ENCODE results near the gene KLRC3. TPM values are rescaled to one million over a fixed set of nuclear protein-coding genes. Genes with fewer than 3 reads are reported as not detected.
"Not testable (repeated sequence)": the region's sequence is repeated elsewhere in the genome, so short reads cannot be mapped to it uniquely, and the experiment has no call there.

KLRC3 gene
- polyA plus RNA-seq, 1 donor, result 0.72 TPM

DNA sequence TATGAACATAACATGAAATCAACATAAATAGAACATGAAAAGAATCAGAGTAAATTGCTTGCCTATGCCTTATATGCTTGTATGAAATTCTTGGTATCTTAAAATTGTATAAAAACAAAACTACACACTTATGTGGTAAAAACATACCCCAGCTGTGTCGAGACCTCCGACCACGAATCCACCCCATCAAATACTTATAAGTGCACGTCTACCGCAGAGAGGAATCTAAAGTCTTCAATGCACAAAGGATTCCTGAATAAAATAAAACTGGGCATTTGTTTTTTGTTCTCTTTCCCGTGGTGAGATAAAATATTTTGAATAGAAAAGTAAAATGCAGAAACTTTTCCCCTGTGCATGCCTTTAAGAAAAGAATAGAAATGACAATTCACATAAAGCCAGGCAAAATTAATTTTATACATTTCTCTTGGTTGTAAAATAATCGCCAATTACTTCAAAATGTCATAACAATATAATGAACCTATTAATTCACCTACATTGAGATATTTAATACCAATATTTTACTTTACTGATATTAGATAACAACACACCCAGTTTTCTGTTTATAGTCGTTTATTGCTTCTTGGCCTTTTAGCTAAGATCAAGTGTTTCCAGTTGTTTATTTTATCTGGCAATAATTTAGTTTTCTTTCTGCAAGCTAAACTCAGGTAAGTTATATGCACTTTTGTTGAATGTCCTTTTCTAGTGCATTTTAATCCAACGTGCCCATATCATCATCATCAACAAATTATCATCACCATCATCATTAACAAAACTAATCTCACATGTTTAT, 31.6 kb downstream of the KLRC3 start:
- Histone ChIP-seq H3K4me3 (ENCODE audit: low read length) (no peak overlapping the region), H3K27me3 (ENCODE audit: control insufficient read depth, insufficient read depth, low read length) (no peaks in the 10 kb centered on the region), H3K27ac (ENCODE audit: low read length) (no peak overlapping the region), H3K4me1 (ENCODE audit: control insufficient read depth, insufficient read depth, low read length) (no peaks in the 10 kb centered on the region), H3K36me3 (ENCODE audit: control insufficient read depth, insufficient read depth, low read length) (no peaks in the 10 kb centered on the region), H3K9me3 (ENCODE audit: control insufficient read depth, low read depth, low read length) (no peaks in the 10 kb centered on the region)
- 88% methylated on average over 5 of the region's 9 CpGs for WGBS (ENCODE audit: insufficient coverage, low lambda C conversion rate)
- no peak for DNase-seq

DNA sequence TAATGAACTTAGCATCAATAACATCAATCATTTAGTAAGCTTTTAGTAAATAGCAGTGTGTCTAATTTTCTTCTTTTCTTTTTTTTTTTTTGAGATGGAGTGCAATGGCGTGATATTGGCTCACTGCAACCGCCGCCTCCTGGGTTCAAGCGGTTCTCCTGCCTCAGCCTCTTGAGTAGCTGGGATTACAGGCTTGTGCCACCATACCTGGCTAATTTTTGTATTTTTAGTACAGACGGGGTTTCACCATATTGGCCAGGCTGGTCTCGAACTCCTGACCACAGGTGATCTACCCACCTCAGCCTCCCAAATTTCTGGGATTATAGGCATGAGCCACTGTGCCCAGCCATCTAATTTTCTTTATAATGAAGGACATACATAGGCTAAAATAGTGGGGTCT, 32.9 kb downstream of the KLRC3 start:
- not testable (repeated sequence) for H3K9me3 ChIP-seq (ENCODE audit: control insufficient read depth, low read depth, low read length); H3K27ac ChIP-seq (ENCODE audit: low read length); H3K4me3 ChIP-seq (ENCODE audit: low read length); DNase-seq; H3K27me3 ChIP-seq (ENCODE audit: control insufficient read depth, insufficient read depth, low read length); H3K4me1 ChIP-seq (ENCODE audit: control insufficient read depth, insufficient read depth, low read length); H3K36me3 ChIP-seq (ENCODE audit: control insufficient read depth, insufficient read depth, low read length)
- no CpG with 5 or more reads among the region's 6 CpGs for WGBS (ENCODE audit: insufficient coverage, low lambda C conversion rate)

DNA sequence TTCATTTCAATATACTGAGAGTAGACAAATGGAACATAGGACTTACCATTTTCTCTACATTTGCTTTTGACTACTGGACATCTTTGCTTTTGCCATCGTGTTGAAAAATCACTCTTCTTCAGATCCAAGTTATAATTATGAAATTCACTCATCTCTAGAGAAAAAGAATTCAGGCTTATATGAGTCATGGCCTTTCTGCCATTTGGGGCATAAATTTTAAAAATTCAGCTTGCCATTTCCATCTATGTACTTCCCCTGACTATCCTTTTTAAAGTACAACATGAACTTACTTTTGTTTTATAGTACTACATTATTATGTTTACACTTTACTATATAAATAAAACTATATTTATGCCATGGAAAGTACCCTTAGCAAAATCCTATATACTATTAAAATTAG, 33.5 kb downstream of the KLRC3 start:
- H3K4me1 ChIP-seq (ENCODE audit: control insufficient read depth, insufficient read depth, low read length), result no peaks in the 10 kb centered on the region
- H3K4me3 ChIP-seq (ENCODE audit: low read length), result no peak overlapping the region
- no CpG with 5 or more reads among the region's 1 CpG for WGBS (ENCODE audit: insufficient coverage, low lambda C conversion rate)
- H3K27me3 ChIP-seq (ENCODE audit: control insufficient read depth, insufficient read depth, low read length), result no peaks in the 10 kb centered on the region
- no peak for DNase-seq
- no peaks in the 10 kb centered on the region for H3K9me3 ChIP-seq (ENCODE audit: control insufficient read depth, low read depth, low read length)
- H3K27ac ChIP-seq (ENCODE audit: low read length), result no peak overlapping the region
- H3K36me3 ChIP-seq (ENCODE audit: control insufficient read depth, insufficient read depth, low read length), result peaks cover under 1% of the 10 kb centered on the region

DNA sequence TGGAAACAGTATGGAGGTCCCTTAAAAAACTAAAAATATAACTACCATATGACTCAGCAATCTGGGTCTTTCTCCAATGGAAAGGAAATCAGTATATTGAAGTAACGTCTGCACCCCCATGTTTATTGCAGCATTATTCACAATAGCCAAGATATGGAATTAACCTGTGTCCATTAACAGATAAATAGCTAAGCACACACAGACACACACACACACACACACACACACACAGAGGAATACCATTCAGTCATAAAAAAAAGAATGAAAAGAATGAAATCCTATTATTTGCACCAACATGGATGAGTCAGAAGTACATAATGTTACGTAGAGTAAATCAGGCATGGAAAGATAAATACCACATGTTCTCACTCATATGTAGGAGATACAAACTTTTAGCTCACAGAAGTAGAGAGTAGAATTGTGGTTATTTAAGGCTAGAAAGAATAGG, 35.2 kb downstream of the KLRC3 start:
- WGBS (ENCODE audit: insufficient coverage, low lambda C conversion rate), result 56% methylated on average over 1 of the region's 2 CpGs
- H3K27ac ChIP-seq (ENCODE audit: low read length), result no peak overlapping the region

DNA sequence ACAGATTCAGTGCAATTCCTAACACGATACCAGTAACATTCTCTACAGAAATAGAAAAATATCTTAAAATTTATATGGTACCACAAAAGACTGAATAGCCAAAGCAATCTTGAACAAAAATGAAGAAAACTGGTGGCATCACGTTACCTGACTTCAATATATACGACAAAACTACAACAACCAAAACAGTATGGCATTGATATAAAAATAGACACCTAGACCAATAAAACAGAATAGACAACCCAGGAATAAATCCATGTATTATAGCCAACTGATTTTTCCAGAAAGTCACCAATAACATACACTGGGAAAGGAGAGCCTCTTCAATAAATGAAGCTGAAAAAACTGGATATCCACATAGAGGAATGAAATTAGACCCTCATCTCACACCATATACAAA, 36.2 kb downstream of the KLRC3 start:
- H3K9me3 ChIP-seq (ENCODE audit: control insufficient read depth, low read depth, low read length), result no peaks in the 10 kb centered on the region
- H3K36me3 ChIP-seq (ENCODE audit: control insufficient read depth, insufficient read depth, low read length), result peaks cover 8% of the 10 kb centered on the region
- WGBS (ENCODE audit: insufficient coverage, low lambda C conversion rate), result 84% methylated on average over 3 of the region's 3 CpGs
- H3K4me3 ChIP-seq (ENCODE audit: low read length), result no peak overlapping the region
- H3K27ac ChIP-seq (ENCODE audit: low read length), result no peak overlapping the region
- no peak for DNase-seq
- no peaks in the 10 kb centered on the region for H3K4me1 ChIP-seq (ENCODE audit: control insufficient read depth, insufficient read depth, low read length)
- H3K27me3 ChIP-seq (ENCODE audit: control insufficient read depth, insufficient read depth, low read length), result no peaks in the 10 kb centered on the region

More for the DNA sequence above, 35.2 kb downstream of the KLRC3 start:
- Histone ChIP-seq H3K36me3 (ENCODE audit: control insufficient read depth, insufficient read depth, low read length) (peaks cover 8% of the 10 kb centered on the region), H3K27me3 (ENCODE audit: control insufficient read depth, insufficient read depth, low read length) (no peaks in the 10 kb centered on the region), H3K4me3 (ENCODE audit: low read length) (no peak overlapping the region), H3K9me3 (ENCODE audit: control insufficient read depth, low read depth, low read length) (no peaks in the 10 kb centered on the region), H3K4me1 (ENCODE audit: control insufficient read depth, insufficient read depth, low read length) (no peaks in the 10 kb centered on the region)
- peak in 1 of 2 donors; percentile 54 for DNase-seq

DNA sequence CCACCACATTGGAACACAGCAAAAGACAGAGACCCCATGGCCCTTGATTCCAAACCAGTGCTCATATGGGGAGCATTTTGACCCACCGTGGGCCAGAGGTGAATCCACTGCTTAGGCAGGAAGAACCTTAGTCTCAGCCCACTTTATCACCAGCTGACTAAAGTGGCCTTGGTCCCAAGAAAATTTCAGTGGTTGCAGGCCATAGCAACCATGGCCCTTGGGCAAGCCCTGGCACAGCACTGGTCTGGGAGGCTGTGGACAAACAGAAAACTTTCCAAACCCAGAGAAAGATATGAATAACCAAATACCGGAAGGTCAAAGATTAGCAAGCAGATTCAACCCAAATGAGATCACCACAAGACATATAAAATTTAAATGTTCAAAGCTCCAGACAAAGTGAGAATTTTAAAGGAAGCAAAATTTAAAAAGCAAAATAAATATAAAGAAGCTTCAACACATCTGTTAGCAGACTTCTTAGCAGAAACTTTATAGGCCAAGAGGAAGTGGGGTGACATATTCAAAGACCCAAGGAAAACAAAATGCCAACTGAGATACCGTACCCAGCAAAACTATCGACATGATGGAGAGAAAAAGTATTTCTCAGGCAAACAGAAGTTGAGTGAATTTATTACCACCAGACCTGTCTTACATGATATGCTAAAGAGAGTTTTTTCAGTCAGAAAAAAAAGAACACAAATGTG, 38.3 kb downstream of the KLRC3 start:
- 100% methylated on average over 1 of the region's 4 CpGs for WGBS (ENCODE audit: insufficient coverage, low lambda C conversion rate)
- Histone ChIP-seq H3K36me3 (ENCODE audit: control insufficient read depth, insufficient read depth, low read length) (peaks cover 8% of the 10 kb centered on the region), H3K4me1 (ENCODE audit: control insufficient read depth, insufficient read depth, low read length) (no peaks in the 10 kb centered on the region), H3K27ac (ENCODE audit: low read length) (no peak overlapping the region), H3K4me3 (ENCODE audit: low read length) (no peak overlapping the region), H3K27me3 (ENCODE audit: control insufficient read depth, insufficient read depth, low read length) (no peaks in the 10 kb centered on the region), H3K9me3 (ENCODE audit: control insufficient read depth, low read depth, low read length) (no peaks in the 10 kb centered on the region)
- no peak for DNase-seq

DNA sequence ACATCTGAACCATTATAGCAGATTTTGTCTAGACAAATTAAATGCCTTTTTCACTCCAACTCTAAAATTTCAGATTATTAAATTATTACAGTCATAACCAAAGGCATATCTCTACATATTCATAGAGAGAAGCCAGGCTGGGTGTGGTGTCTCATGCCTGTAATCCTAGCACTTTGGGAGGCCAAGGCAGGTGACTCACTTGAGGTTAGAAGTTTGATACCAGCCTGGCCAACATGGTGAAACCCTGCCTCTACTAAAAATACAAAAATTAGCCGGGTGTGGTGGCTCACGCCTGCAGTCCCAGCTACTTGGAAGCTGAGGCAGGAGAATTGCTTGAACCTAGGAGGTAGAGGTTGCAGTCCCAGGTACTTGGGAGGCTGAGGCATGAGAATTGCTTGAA, 41.7 kb downstream of the KLRC3 start:
- not testable (repeated sequence) for H3K27ac ChIP-seq (ENCODE audit: low read length); DNase-seq; H3K9me3 ChIP-seq (ENCODE audit: control insufficient read depth, low read depth, low read length); H3K4me3 ChIP-seq (ENCODE audit: low read length); H3K36me3 ChIP-seq (ENCODE audit: control insufficient read depth, insufficient read depth, low read length); H3K4me1 ChIP-seq (ENCODE audit: control insufficient read depth, insufficient read depth, low read length); H3K27me3 ChIP-seq (ENCODE audit: control insufficient read depth, insufficient read depth, low read length)
- no CpG with 5 or more reads among the region's 2 CpGs for WGBS (ENCODE audit: insufficient coverage, low lambda C conversion rate)

DNA sequence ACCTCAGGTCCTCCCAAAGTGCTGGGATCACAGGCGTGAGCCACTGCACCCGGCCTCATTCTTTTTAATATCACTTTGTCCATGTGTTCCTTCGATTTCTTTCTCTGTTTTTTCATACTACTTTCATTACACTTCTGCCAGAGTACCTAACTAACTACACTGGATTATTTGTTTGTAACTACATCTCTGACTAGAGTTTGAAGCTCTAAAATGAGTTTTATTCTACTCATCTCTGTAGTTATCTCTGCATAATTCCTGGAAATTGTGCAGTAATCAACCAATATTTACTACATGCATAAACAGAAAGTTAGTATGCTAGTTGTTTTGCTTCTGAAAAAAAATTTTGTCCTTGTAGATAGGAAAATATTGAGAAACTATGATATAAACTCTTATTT, 45.8 kb downstream of the KLRC3 start:
- 100% methylated on average over 2 of the region's 3 CpGs for WGBS (ENCODE audit: insufficient coverage, low lambda C conversion rate)

DNA sequence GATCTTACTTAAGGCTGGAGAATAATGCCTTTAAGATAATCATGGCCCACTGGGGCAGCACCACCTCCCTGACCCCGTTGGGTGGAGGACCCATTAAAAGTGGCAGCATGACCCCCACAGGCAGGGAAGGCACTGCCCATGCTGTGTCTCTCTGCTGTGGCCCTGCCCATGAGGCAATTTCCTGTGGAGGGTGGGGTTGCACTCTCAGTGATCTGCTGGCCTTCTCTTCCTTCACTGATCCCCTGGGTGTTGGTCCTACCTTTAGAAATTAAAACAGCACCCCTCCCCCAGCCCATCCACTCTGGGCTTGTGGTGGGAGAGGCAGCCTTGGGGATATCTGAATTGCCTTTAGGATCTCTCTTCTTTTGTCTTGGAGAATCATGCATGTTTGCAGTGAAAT, 47.8 kb downstream of the KLRC3 start:
- Histone ChIP-seq H3K27me3 (ENCODE audit: control insufficient read depth, insufficient read depth, low read length) (no peaks in the 10 kb centered on the region), H3K9me3 (ENCODE audit: control insufficient read depth, low read depth, low read length) (no peaks in the 10 kb centered on the region), H3K27ac (ENCODE audit: low read length) (peak overlapping the region; percentile 31), H3K36me3 (ENCODE audit: control insufficient read depth, insufficient read depth, low read length) (no peaks in the 10 kb centered on the region), H3K4me1 (ENCODE audit: control insufficient read depth, insufficient read depth, low read length) (peaks cover 5% of the 10 kb centered on the region), H3K4me3 (ENCODE audit: low read length) (no peak overlapping the region)
- DNase-seq, result peak in 1 of 2 donors; percentile 35
- WGBS (ENCODE audit: insufficient coverage, low lambda C conversion rate), result no CpG with 5 or more reads among the region's 1 CpG

More for the DNA sequence above, 45.8 kb downstream of the KLRC3 start:
- peaks cover 5% of the 10 kb centered on the region for H3K4me1 ChIP-seq (ENCODE audit: control insufficient read depth, insufficient read depth, low read length)
- DNase-seq, result no peak
- no peaks in the 10 kb centered on the region for H3K27me3 ChIP-seq (ENCODE audit: control insufficient read depth, insufficient read depth, low read length)
- H3K36me3 ChIP-seq (ENCODE audit: control insufficient read depth, insufficient read depth, low read length), result no peaks in the 10 kb centered on the region
- H3K9me3 ChIP-seq (ENCODE audit: control insufficient read depth, low read depth, low read length), result no peaks in the 10 kb centered on the region
- no peak overlapping the region for H3K4me3 ChIP-seq (ENCODE audit: low read length)
- no peak overlapping the region for H3K27ac ChIP-seq (ENCODE audit: low read length)

DNA sequence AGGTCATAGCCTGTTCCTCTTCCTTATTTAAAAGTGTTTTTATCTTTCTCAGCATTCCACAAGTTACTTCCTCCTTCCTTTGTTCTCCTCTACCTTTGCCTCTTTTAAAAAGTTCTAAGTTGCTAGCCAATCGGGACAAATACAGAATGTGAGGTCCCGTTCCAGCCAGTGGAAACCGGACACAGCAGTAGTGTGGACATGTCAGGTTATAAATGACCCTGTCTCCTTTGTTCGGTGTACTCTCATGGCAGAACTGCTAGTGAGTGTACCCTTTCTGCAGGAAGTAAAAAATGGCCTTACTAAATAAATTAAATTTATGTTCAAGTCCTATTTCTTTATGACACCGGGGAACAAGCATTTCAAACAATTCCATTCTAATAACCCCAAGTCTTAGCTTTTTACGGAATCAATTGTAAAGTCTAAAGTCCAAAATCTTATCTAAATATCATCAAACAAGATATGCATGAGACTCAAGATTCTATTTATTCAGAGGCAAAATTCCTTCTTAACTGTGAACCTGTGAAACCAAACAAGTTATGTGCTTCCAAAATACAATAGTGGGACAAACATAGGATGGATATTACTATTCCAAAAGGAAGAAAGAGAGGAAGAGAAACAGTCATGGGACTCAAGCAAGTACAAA, 48.4 kb downstream of the KLRC3 start:
- not testable (repeated sequence) for H3K4me1 ChIP-seq (ENCODE audit: control insufficient read depth, insufficient read depth, low read length); H3K27me3 ChIP-seq (ENCODE audit: control insufficient read depth, insufficient read depth, low read length); H3K4me3 ChIP-seq (ENCODE audit: low read length); H3K36me3 ChIP-seq (ENCODE audit: control insufficient read depth, insufficient read depth, low read length); H3K9me3 ChIP-seq (ENCODE audit: control insufficient read depth, low read depth, low read length); DNase-seq
- H3K27ac ChIP-seq (ENCODE audit: low read length), result peak overlapping the region; percentile 31
- no CpG with 5 or more reads among the region's 6 CpGs for WGBS (ENCODE audit: insufficient coverage, low lambda C conversion rate)

All from large intestine (tissue), 3 donors.